GM19238 (cell line): Measurements from ENCODE around the gene ATG9B.

Source experiments
- DNase-seq: peaks from one replicate; pipeline ENCODE4 v3.0.0; 2011; ENCODE audit warnings: low spot score; ENCODE audit not compliant: insufficient read length

The ATG9B gene

DNA sequence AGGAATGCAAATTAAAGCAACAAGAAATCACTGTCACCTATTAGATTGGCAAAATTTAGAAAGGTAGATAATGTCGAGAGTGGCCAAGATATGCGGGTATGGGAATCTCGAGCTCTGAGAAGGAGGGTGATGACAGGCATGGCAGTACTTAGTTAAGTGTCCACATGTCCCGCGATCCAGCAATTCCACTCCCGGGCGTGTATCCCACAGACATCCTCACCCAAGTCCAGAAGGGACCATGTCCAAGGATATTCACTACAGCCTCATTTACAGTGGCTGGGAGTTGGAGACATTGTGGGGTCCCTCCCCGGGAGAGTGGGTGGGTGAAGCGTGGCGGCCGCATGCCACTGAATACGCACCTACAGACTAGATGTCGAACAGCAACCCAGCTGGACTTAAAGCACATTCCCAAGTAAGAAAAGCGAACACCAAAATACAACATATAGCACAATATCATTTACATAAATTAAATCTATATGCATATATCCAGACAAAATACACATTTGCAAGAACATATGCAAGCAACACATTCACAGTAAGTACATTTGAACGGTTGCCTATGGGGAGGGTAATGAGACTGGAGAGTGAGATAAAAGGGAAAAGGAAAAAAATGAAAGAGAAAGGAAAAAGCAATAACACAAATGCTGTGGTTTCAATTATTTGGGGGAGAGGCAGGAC is 56.1 kb downstream of the ATG9B start:
- DNase-seq, result no peak

DNA sequence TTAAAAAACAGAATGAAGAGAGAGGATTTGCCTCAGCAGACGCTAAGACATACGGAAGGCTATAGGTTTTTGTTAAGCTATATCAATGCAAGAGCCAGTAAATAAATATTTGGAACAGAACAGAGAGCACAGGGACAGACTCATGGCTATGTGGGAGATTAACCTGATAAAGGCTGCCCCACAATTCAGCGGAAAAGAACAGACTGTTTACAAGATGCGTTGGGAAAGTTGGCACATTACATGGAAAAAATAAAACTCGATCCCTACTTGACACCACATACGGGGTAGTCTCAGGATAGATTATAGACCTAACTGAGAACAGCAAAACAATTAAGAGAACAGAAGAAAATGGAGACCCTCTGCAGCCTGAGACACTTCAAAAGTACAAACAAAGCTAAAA is 56.9 kb downstream of the ATG9B start:
- no peak for DNase-seq

DNA sequence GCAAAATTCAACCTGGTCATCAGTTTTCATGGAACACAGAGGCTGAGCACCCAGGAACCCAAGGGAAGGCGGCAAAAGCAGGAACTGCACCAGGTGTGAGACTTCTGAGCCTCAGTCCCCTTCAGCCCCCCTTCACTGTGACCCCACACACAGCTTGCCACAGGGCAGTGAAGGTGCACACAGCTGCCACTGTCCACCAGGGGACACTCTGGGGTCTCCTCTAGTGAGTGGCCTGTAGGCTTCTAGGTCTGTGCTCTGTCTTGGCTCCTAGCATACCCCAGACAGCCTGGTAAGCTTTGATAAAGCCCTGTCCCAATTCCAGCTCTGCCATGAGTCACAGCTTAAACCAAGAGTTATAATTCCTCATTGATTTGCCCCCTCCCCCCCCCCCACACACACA is 58.3 kb downstream of the ATG9B start:
- no peak for DNase-seq

DNA sequence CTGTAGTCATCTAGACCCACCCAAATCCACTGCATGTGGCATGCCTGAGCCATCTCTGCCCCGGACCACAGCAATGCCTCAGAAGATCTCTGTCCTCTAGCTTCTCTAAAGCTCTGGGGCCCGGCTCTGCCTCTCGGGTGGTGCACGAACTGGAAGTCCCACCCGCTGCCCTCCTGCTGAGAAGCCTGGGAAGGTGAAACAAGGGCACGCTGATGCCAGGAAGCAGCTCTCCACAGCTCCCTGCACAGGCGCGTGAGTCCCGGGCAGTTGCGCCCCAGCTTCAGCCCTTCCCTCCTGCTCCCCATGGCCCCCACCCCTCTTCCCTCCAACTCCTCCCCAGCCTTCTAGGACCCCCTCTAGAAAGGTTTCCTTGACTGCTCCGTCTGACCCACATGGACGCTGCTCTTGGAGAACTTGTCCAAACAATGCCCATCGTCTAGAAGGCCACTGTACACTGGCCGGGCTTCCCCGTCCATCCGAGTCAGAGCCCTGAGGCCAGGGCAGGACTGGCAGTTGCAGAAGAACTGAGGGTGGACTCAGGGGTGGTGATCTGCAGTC is 58.9 kb downstream of the ATG9B start:
- DNase-seq, result no peak
